Endothelial cell (in vitro differentiated cells): Measurements from ENCODE around the gene TMEM178B. TPM values are rescaled to one million over a fixed set of nuclear protein-coding genes. Genes with fewer than 3 reads are reported as not detected.

Source experiments
- DNase-seq: peaks from one replicate; pipeline ENCODE4 v3.0.0; 2021; ENCODE audit warnings: low spot score
- H3K27ac Mint-ChIP-seq: one replicate; pipeline ENCODE4 v1.8.0; 2021; ENCODE audit warnings: mixed read lengths, inconsistent platforms; ENCODE audit not compliant: unreplicated experiment
- H3K27me3 Mint-ChIP-seq: one replicate; pipeline ENCODE4 v1.8.0; 2021; ENCODE audit warnings: mild to moderate bottlenecking, moderate library complexity, mixed read lengths, inconsistent platforms; ENCODE audit not compliant: unreplicated experiment
- H3K36me3 Mint-ChIP-seq: one replicate; pipeline ENCODE4 v1.8.0; 2021; ENCODE audit warnings: mild to moderate bottlenecking, low read depth, mixed read lengths, inconsistent platforms; ENCODE audit not compliant: unreplicated experiment
- H3K4me1 Mint-ChIP-seq: one replicate; pipeline ENCODE4 v1.8.0; 2021; ENCODE audit warnings: mild to moderate bottlenecking, mixed read lengths, inconsistent platforms; ENCODE audit not compliant: unreplicated experiment
- H3K4me3 Mint-ChIP-seq: one replicate; pipeline ENCODE4 v1.8.0; 2021; ENCODE audit warnings: mild to moderate bottlenecking, mixed read lengths, inconsistent platforms; ENCODE audit not compliant: unreplicated experiment
- H3K9me3 Mint-ChIP-seq: one replicate; pipeline ENCODE4 v1.8.0; 2021; ENCODE audit warnings: mixed read lengths, inconsistent platforms; ENCODE audit not compliant: unreplicated experiment
- total RNA-seq: library from RNA; stranded (reverse); fragmentation: NEBNext Ultra II Directional; extraction: Animal tissue kit (Norgen Biotek cat#: 25700); gene quantifications from one replicate; pipeline ENCODE4 v1.2.1, GENCODE V29; 2021; ENCODE audit not compliant: unreplicated experiment
- TF ChIP-seq, protein P1 (sequence below): fragments of 200-600 bp; sonication (generic); IDR thresholded peaks from one replicate; pipeline ENCODE4 v1.5.0; 2021; ENCODE audit warnings: antibody characterized with exemption; ENCODE audit not compliant: unreplicated experiment

TMEM178B gene
- total RNA-seq, 1 donor from 2014 or later: 0.28 TPM

DNA sequence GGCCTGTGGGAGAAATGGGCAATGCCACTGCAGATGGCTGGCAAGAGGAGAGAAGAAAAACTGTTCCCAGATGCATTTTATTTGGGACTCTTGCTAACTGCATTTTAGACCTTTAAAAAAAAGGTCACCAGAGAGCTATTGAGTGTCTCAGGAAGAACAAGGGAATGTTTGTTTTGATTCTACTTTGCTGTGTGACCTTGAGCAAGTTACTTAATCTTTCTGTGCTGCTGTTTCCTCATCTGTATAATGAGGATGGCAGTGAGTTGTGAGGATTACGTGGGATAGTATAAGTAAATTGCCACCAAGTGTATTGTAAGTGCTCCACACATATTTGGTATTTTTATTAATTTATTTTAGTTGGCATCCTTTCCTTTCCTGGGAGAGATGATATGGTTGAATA is 335.4 kb downstream of the TMEM178B start:
- Mint-ChIP-seq H3K27ac (no peak overlapping the region), H3K27me3 (peaks cover 2% of the 10 kb centered on the region), H3K4me1 (peaks cover 3% of the 10 kb centered on the region), H3K36me3 (no peaks in the 10 kb centered on the region), H3K4me3 (no peak overlapping the region), H3K9me3 (no peaks in the 10 kb centered on the region)
- no peak for DNase-seq
- TF ChIP-seq, protein P1, sequence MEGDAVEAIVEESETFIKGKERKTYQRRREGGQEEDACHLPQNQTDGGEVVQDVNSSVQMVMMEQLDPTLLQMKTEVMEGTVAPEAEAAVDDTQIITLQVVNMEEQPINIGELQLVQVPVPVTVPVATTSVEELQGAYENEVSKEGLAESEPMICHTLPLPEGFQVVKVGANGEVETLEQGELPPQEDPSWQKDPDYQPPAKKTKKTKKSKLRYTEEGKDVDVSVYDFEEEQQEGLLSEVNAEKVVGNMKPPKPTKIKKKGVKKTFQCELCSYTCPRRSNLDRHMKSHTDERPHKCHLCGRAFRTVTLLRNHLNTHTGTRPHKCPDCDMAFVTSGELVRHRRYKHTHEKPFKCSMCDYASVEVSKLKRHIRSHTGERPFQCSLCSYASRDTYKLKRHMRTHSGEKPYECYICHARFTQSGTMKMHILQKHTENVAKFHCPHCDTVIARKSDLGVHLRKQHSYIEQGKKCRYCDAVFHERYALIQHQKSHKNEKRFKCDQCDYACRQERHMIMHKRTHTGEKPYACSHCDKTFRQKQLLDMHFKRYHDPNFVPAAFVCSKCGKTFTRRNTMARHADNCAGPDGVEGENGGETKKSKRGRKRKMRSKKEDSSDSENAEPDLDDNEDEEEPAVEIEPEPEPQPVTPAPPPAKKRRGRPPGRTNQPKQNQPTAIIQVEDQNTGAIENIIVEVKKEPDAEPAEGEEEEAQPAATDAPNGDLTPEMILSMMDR: no peak

DNA sequence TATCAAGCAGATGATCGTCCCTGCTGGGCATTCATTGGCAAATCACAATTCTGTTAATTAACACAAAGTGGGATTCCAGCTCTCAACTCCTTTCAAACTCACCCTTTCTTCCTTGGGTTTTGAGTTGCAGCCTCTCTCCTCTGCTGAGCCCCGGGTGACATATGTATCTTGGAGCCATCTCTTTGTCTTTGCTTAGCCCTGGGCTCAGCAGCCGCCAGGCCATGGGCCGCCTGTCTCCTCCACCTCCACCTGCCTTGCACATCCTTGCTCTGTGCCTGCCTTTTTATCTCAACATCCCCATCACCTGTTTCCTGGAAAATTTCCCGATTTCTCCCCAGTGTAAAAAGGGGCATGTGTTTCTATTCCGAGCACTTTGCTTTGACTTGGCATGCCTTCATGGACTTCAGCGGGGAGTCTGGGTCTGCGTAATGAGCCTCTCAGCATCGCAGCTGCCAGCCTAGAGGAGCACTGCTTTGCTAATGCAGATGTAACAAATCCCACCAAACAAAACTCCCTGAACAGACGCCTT is 336.0 kb downstream of the TMEM178B start:
- no peaks in the 10 kb centered on the region for H3K36me3 Mint-ChIP-seq
- H3K4me1 Mint-ChIP-seq: peaks cover 3% of the 10 kb centered on the region
- no peak overlapping the region for H3K4me3 Mint-ChIP-seq
- no peaks in the 10 kb centered on the region for H3K9me3 Mint-ChIP-seq
- TF ChIP-seq, protein P1: no peak
- no peak overlapping the region for H3K27ac Mint-ChIP-seq
- H3K27me3 Mint-ChIP-seq: no peaks in the 10 kb centered on the region
- DNase-seq: no peak

DNA sequence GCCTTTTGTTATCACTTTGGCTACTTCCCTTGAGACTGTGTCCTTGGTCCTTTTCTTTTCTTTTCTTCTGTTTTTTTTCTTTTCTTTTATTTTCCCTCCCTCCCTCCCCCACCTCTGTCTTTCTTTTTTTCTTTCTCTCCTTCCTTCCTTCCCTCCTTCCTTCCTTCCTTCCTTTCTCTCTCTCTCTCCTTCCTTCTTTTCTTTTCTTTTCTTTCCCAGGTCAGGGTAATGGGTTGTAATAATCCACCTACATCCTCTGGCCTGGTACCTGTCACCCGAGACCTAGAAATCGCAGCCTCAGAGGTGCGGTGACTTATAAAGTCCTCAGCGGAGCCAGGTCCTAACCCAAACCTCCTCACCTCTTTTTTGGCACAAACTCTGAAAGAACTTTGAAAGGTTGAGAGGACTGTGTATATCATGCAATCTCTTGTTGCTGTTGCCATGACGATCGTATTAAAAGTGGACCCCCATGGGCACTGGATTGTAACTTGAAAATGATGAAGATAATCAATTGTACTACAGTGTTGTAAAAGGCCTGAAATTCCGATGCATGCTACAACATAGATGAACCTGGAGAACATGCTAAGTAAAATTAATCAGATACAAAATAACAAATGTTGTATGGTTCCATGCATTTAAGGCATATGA is 336.6 kb downstream of the TMEM178B start:
- DNase-seq: no peak
- Mint-ChIP-seq H3K27me3 (no peaks in the 10 kb centered on the region), H3K36me3 (no peaks in the 10 kb centered on the region), H3K4me3 (no peak overlapping the region), H3K9me3 (no peaks in the 10 kb centered on the region), H3K27ac (no peak overlapping the region), H3K4me1 (peaks cover 3% of the 10 kb centered on the region)
- TF ChIP-seq, protein P1: no peak

DNA sequence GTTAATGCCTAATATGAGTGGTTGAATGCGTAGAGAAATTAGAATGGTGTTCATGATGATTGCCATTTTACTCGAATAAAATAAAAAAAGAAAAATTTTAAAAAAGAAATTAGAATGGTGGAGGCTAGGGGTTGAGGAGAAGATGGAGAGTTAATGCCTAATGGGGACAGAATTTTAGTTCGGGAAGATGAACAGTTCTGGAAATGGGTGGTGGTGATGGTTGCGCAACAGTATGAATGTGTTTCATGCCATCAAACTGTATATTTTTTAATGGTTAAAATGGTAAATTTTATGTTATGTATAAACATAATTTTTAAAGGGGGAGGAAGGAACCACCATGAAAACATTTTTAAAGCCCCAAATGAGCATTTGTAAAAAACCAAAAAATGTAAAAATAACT is 337.3 kb downstream of the TMEM178B start:
- no peak overlapping the region for H3K27ac Mint-ChIP-seq
- no peaks in the 10 kb centered on the region for H3K27me3 Mint-ChIP-seq
- no peaks in the 10 kb centered on the region for H3K36me3 Mint-ChIP-seq
- H3K9me3 Mint-ChIP-seq: no peaks in the 10 kb centered on the region
- TF ChIP-seq, protein P1: no peak
- H3K4me1 Mint-ChIP-seq: peaks cover 3% of the 10 kb centered on the region
- no peak overlapping the region for H3K4me3 Mint-ChIP-seq
- DNase-seq: no peak

DNA sequence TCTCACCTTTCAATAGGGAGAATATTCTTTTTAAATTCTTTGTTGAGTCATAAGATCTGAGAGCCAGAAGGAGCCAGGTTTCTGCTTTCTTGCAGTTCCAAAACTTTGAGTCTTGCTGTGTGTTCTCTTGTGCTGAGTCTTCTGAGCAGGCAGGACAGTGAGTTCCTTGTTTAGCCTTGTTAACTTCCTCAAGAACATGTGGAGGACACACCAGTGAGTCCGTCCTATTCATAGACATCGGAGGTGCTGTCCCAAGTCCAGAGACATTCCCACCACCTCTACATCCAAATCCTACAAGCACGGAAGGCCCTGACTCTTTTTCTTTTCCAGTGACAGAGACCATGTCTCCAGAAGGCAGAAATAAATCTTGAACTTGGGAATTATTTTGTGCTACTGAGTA is 342.1 kb downstream of the TMEM178B start:
- no peak for DNase-seq
- Mint-ChIP-seq H3K27ac (no peak overlapping the region), H3K9me3 (no peaks in the 10 kb centered on the region), H3K4me3 (no peak overlapping the region), H3K27me3 (no peaks in the 10 kb centered on the region), H3K36me3 (no peaks in the 10 kb centered on the region), H3K4me1 (no peaks in the 10 kb centered on the region)
- TF ChIP-seq, protein P1: no peak
